GM12878 (cell line): ENCODE measurements around the gene C1QTNF1. TPM values are rescaled to one million over a fixed set of nuclear protein-coding genes. Genes with fewer than 3 reads are reported as not detected.

Experiments used
- ATAC-seq: fragments of 200-7000 bp; cut with Tn5 transposase; 3 replicates; pipeline ENCODE4 v1.9.1; 2020; ENCODE audit warnings: mild to moderate bottlenecking, moderate library complexity
- BruUV-seq: library from RNA; stranded (reverse); fragments of 400-500 nt; replicated peaks from 2 replicates; lab custom pipeline; 2021; lab: Mats Ljungman, UMichigan
- CTCF ChIA-PET: fragments of 300-600 bp; sonication (Branson Sonifier 250); formaldehyde crosslinking; extraction: SDS; loops from one replicate; lab custom pipeline; 2021; ENCODE audit warnings: inconsistent platforms; lab: Yijun Ruan, JAX
- POLR2A ChIA-PET: fragments of 350-600 bp; formaldehyde crosslinking; extraction: SDS; loops from one replicate; lab custom pipeline; 2021; ENCODE audit warnings: inconsistent platforms; lab: Charles Lee
- RAD21 ChIA-PET: fragments of 300-600 bp; sonication (Branson Sonifier 250); formaldehyde crosslinking; loops from one replicate; lab custom pipeline; 2023; ENCODE audit warnings: antibody characterized with exemption; ENCODE audit not compliant: unreplicated experiment; lab: Charles Lee
- SMC1A ChIA-PET: fragments of 300-600 bp; sonication (Branson Sonifier 250); formaldehyde crosslinking; loops from one replicate; lab custom pipeline; 2023; ENCODE audit not compliant: unreplicated experiment, uncharacterized antibody; lab: Charles Lee
- DNase-seq: peaks from one replicate; pipeline ENCODE4 v3.0.0-alpha.2; 2011; ENCODE audit warnings: low read depth, low spot score
- FAIRE-seq: peaks from 3 replicates; lab custom pipeline; 2011; peaks lifted over from hg19 to GRCh38; lab: Jason Lieb, UNC
- H2AFZ ChIP-seq: 2 replicates; pipeline ENCODE4 v1.6.0; 2011; ENCODE audit warnings: low read depth, low read length, control low read depth; ENCODE audit not compliant: control insufficient read depth
- H3K27ac ChIP-seq: 2 replicates; pipeline ENCODE4 v1.5.1; 2011; ENCODE audit warnings: control low read depth; ENCODE audit not compliant: control insufficient read depth, insufficient read depth
- H3K27me3 ChIP-seq, 2 experiments: replicated peaks in 1 of 2; 2 replicates each; pipeline versions ENCODE4 v1.6.0 to v1.6.1; 2011; ENCODE audit warnings: low read length in 1 of 2; ENCODE audit not compliant: control insufficient read depth in 2 of 2, insufficient read depth in 2 of 2
- H3K36me3 ChIP-seq, 2 experiments: 2 replicates each; pipeline ENCODE4 v1.5.1; 2011; ENCODE audit warnings: low read length in 1 of 2; ENCODE audit not compliant: control insufficient read depth in 2 of 2, insufficient read depth in 2 of 2
- H3K4me1 ChIP-seq: 2 replicates; pipeline ENCODE4 v1.6.1; 2011; ENCODE audit warnings: mild to moderate bottlenecking, low read length, moderate library complexity, mixed read lengths; ENCODE audit not compliant: control insufficient read depth, insufficient read depth
- H3K4me2 ChIP-seq: 2 replicates; pipeline ENCODE4 v1.6.0; 2011; ENCODE audit warnings: control low read depth; ENCODE audit not compliant: control insufficient read depth, insufficient read depth
- H3K4me3 ChIP-seq: fragments of 200-600 bp; sonication (generic); 2 replicates; pipeline ENCODE4 v1.5.1; 2016
- H3K79me2 ChIP-seq: 2 replicates; pipeline ENCODE4 v1.6.0; 2011; ENCODE audit warnings: low read length; ENCODE audit not compliant: control insufficient read depth, insufficient read depth
- H3K9ac ChIP-seq: 2 replicates; pipeline ENCODE4 v1.8.0; 2011; ENCODE audit warnings: low read length, control low read depth, mixed read lengths; ENCODE audit not compliant: control insufficient read depth, insufficient read depth
- H3K9me3 ChIP-seq: replicated peaks from 3 replicates; pipeline ENCODE4 v1.5.1; 2011; ENCODE audit warnings: mild to moderate bottlenecking, low read length; ENCODE audit not compliant: control insufficient read depth, insufficient read depth
- H4K20me1 ChIP-seq: 2 replicates; pipeline ENCODE4 v1.6.0; 2011; ENCODE audit not compliant: control insufficient read depth, insufficient read depth
- BHLHE40 ChIP-seq, 2 experiments: fragments of 450-650 bp in 1 of 2; IDR thresholded peaks; 2 replicates each; pipeline ENCODE4 v1.6.1; 2011 to 2017; ENCODE audit warnings: low read depth in 2 of 2, borderline replicate concordance in 1 of 2, improper control_type of control experiment in 1 of 2, low read length in 1 of 2, mild to moderate bottlenecking in 1 of 2
- EP300 ChIP-seq, 2 experiments: fragments of 150-350 bp in 1 of 2; IDR thresholded peaks; 2 replicates each; pipeline ENCODE4 v1.6.1; 2011 to 2012; ENCODE audit warnings: low read depth in 2 of 2, low read length in 2 of 2, borderline replicate concordance in 1 of 2, improper control_type of control experiment in 1 of 2, inconsistent platforms in 1 of 2; ENCODE audit not compliant: control insufficient read depth in 1 of 2
- GATAD2B ChIP-seq: fragments of 450-650 bp; conservative IDR thresholded peaks from 2 replicates; pipeline ENCODE4 v1.6.1; 2017; ENCODE audit warnings: low read depth, mild to moderate bottlenecking, moderate library complexity
- HCFC1 ChIP-seq: fragments of 150-350 bp; IDR thresholded peaks from 2 replicates; pipeline ENCODE4 v1.6.1; 2014; ENCODE audit warnings: low read length
- HSF1 ChIP-seq: fragments of 150-350 bp; IDR thresholded peaks from 2 replicates; pipeline ENCODE4 v1.6.1; 2014; ENCODE audit warnings: mild to moderate bottlenecking, low read depth, low read length
- KLF5 ChIP-seq: fragments of 450-650 bp; IDR thresholded peaks from 2 replicates; pipeline ENCODE4 v1.6.1; 2014; ENCODE audit warnings: mild to moderate bottlenecking; ENCODE audit not compliant: partially characterized antibody
- MAX ChIP-seq: IDR thresholded peaks from 2 replicates; pipeline ENCODE4 v1.6.1; 2012; ENCODE audit warnings: low read depth, low read length, improper control_type of control experiment
- NKRF ChIP-seq: fragments of 450-650 bp; conservative IDR thresholded peaks from 2 replicates; pipeline ENCODE4 v1.6.1; 2017; ENCODE audit warnings: mild to moderate bottlenecking, moderate library complexity
- NR2C1 ChIP-seq: fragments of 450-650 bp; IDR thresholded peaks from 2 replicates; pipeline ENCODE4 v1.6.1; 2017; ENCODE audit warnings: antibody characterized with exemption, mild to moderate bottlenecking, moderate library complexity
- PAX5 ChIP-seq: IDR thresholded peaks from 2 replicates; pipeline ENCODE4 v1.6.1; 2011; ENCODE audit warnings: low read depth, low read length, borderline replicate concordance
- POLR2AphosphoS5 ChIP-seq: IDR thresholded peaks from 2 replicates; pipeline ENCODE4 v1.6.1; 2011; ENCODE audit warnings: mild to moderate bottlenecking, low read length, inconsistent platforms
- ZBTB33 ChIP-seq: fragments of 450-650 bp; IDR thresholded peaks from 2 replicates; pipeline ENCODE4 v1.6.1; 2017; ENCODE audit warnings: mild to moderate bottlenecking
- ZZZ3 ChIP-seq: IDR thresholded peaks from 2 replicates; pipeline ENCODE4 v1.6.1; 2011; ENCODE audit warnings: low read depth; ENCODE audit not compliant: control insufficient read depth, insufficient read length
- WGBS: methylation state at CpG from one replicate; pipeline ENCODE4 v1.1.6; 2016; ENCODE audit warnings: low lambda C conversion rate; ENCODE audit not compliant: insufficient replicate concordance, insufficient coverage; ENCODE audit errors: missing lambda C conversion rate; 5-methylcytosine and 5-hydroxymethylcytosine counted together
- in situ Hi-C: fragments of 300-500 bp; cut with MboI; formaldehyde crosslinking; loops from 9 replicates; pipeline ENCODE4 v1.14.3; 2018; ENCODE audit warnings: mixed read lengths
- intact Hi-C: fragments of 100-400 bp; cut with micrococcal nuclease; formaldehyde crosslinking; loops from one replicate; pipeline ENCODE4 v1.14.2; 2022; ENCODE audit not compliant: unreplicated experiment
- polyA plus RNA-seq, 11 experiments: library from polyadenylated mRNA; depleted of rRNA in 4 of 11; unstranded in 6 of 11; stranded (reverse) in 5 of 11; fragments of >200 nt; fragmentation: Nextera tagmentation in 4 of 11; fragmentation: Illumina TruSeq in 1 of 11; extraction: Ambion mirVana in 4 of 11; extraction: Trizol in 1 of 11; gene quantifications; 1 replicate in 1 of 11; 2 replicates in 10 of 11; pipeline versions ENCODE4 v1.2.1 to v1.2.3, GENCODE V29; 2011 to 2016; ENCODE audit warnings: inconsistent platforms in 2 of 11, missing spikeins in 2 of 11, low read depth in 1 of 11
- total RNA-seq, 4 experiments: library from RNA; depleted of rRNA in 3 of 4; stranded (reverse); fragments of >200 nt in 3 of 4; fragmentation: Illumina TruSeq in 1 of 4; extraction: Trizol in 1 of 4; gene quantifications; 2 replicates each; pipeline versions ENCODE4 v1.2.1 to v1.2.3, GENCODE V29; 2013 to 2021

C1QTNF1 gene
- total and polyA plus RNA-seq, 10 of the 15 experiments (the other 5 are each of a cell fraction or from before 2014, with no cell fraction given) = 0.05 to 1.1 (median 0.15) TPM; not detected in 4

GRCh38 chr17:79050551-79050950 lies 26.6 kb downstream of the C1QTNF1 start (continued):
- TF ChIP-seq GATAD2B (no peak), KLF5 (no peak), POLR2AphosphoS5 (no peak)

GRCh38 chr17:79051306-79051705 lies 27.3 kb downstream of the C1QTNF1 start:
- 24% methylated on average over 6 of the region's 6 CpGs for WGBS
- Histone ChIP-seq H3K4me3 (no peak overlapping the region), H3K4me2 (no peak overlapping the region), H2AFZ (no peak overlapping the region), H3K9me3 (no peaks in the 10 kb centered on the region; the same call in 2 of the 3 replicates), H3K36me3 (no peaks in the 10 kb centered on the region), H3K9ac (no peak overlapping the region), H3K27ac (no peak overlapping the region), H4K20me1 (no peaks in the 10 kb centered on the region), H3K4me1 (no peaks in the 10 kb centered on the region; the same call in 1 of the 2 replicates), H3K27me3 (no peaks in the 10 kb centered on the region; a peak in 1 of 4 replicates), H3K79me2 (no peaks in the 10 kb centered on the region)
- ChIA-PET CTCF (interaction anchor here (1.7 to 2.7 kb wide), 2 partner anchors 10 to 33 kb away, joined by 4 to 10 read pairs; no protein-coding TSS in a partner anchor), RAD21 (no interaction called here), SMC1A (no interaction called here), POLR2A (no interaction called here)
- DNase-seq = no peak
- no TSS peak for BruUV-seq
- no peak for FAIRE-seq
- ATAC-seq = no peak
- intact Hi-C loops (no loop called here), in situ Hi-C loops (no loop called here)
- TF ChIP-seq HCFC1 = no peak
- TF ChIP-seq EP300 (IDR thresholded peaks at IDR 0.05; ENCODE audit: borderline replicate concordance in 1 of 2, control insufficient read depth in 1 of 2, low read depth in 2 of 2, low read length in 2 of 2) = no peak
- no peak for TF ChIP-seq BHLHE40 (IDR thresholded peaks at IDR 0.05; ENCODE audit: borderline replicate concordance in 1 of 2, low read depth in 2 of 2, low read length in 1 of 2)
- no peak for TF ChIP-seq MAX
- no peak for TF ChIP-seq ZBTB33
- no peak for TF ChIP-seq ZZZ3
- TF ChIP-seq HSF1 = no peak
- no peak for TF ChIP-seq PAX5
- TF ChIP-seq NR2C1 = no peak
- no peak for TF ChIP-seq NKRF
